IMR-90 (cell line): ENCODE results near the gene ATP6V1F.
"Not testable (repeated sequence)": the region's sequence is repeated elsewhere in the genome, so short reads cannot be mapped to it uniquely, and the experiment has no call there.

ENCODE experiments used
- BHLHE40 ChIP-seq: fragments of 150-350 bp; IDR thresholded peaks from 2 replicates; pipeline ENCODE4 v1.6.1; 2016; ENCODE audit warnings: mild to moderate bottlenecking, low read depth, low read length
- CEBPB ChIP-seq: IDR thresholded peaks from 2 replicates; pipeline ENCODE4 v1.6.1; 2012; ENCODE audit warnings: low read depth, low read length, improper control_type of control experiment
- MAFK ChIP-seq: IDR thresholded peaks from 2 replicates; pipeline ENCODE4 v1.6.1; 2012; ENCODE audit warnings: low read depth, low read length, improper control_type of control experiment
- MAZ ChIP-seq: IDR thresholded peaks from 2 replicates; pipeline ENCODE4 v1.6.1; 2012; ENCODE audit warnings: low read depth, mild to moderate bottlenecking, low read length, improper control_type of control experiment, moderate library complexity, borderline replicate concordance
- MXI1 ChIP-seq: IDR thresholded peaks from 2 replicates; pipeline ENCODE4 v1.6.1; 2012; ENCODE audit warnings: low read depth, mild to moderate bottlenecking, low read length, moderate library complexity, borderline replicate concordance
- POLR2A ChIP-seq: IDR thresholded peaks from 2 replicates; pipeline ENCODE4 v1.6.1; 2012; ENCODE audit warnings: mild to moderate bottlenecking, low read depth, low read length
- RAD21 ChIP-seq: IDR thresholded peaks from 2 replicates; pipeline ENCODE4 v1.6.1; 2012; ENCODE audit warnings: low read length, improper control_type of control experiment
- RCOR1 ChIP-seq: IDR thresholded peaks from 2 replicates; pipeline ENCODE4 v1.6.1; 2012; ENCODE audit warnings: mild to moderate bottlenecking, low read length, improper control_type of control experiment; ENCODE audit not compliant: insufficient replicate concordance
- RFX5 ChIP-seq: IDR thresholded peaks from 2 replicates; pipeline ENCODE4 v1.8.0; 2012; ENCODE audit warnings: low read depth, mild to moderate bottlenecking, low read length, moderate library complexity
- TF ChIP-seq, protein P1 (sequence below): conservative IDR thresholded peaks from 2 replicates; pipeline ENCODE4 v1.5.1; 2012; ENCODE audit warnings: mild to moderate bottlenecking, low read depth, low read length, improper control_type of control experiment
- TF ChIP-seq, protein P2 (sequence below): fragments of 150-350 bp; IDR thresholded peaks from 2 replicates; pipeline ENCODE4 v1.6.1; 2017; ENCODE audit warnings: mild to moderate bottlenecking, antibody characterized with exemption, low read length, low read depth
- TF ChIP-seq, protein P3 (sequence below): fragments of 150-350 bp; IDR thresholded peaks from 2 replicates; pipeline ENCODE4 v1.6.1; 2016; ENCODE audit warnings: low read depth, mild to moderate bottlenecking, low read length, moderate library complexity, borderline replicate concordance

DNA sequence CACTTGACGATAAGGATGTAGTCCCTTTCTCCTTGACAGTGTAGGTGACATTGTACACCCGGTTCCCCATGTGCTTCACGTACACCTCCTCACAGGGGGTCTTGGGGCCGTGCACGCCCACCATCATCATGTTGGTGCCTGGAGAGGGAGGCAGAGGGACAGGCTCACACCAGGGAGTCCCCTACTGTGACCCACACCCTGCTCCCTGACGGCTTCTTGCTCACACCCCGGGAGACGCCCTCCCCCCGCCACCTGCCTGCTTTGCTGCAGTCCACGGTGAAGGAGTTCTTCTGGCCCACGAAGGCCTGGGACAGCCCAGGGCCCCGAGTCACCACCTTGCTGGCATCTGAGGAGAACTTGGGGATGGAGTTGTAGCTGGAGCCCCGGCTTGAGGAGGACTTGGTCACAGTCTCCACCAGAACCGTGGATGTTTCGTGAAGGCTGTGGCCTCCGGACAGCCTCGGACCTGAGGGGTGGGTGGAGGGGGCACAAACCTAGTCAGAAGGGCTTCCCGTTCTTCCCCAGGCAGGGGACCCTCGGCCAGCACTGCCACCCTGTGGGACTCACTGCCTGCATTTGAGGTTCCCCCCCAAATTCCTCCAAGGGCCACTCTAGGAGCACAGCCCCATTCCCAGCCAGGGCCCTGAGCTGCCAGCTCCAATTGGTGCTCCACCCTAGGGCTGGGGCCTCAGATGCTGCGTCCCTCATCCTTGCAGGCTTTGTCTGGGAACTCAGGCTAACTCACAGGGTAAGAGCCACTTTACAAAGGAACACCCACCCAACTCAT lies 50.2 kb downstream of the ATP6V1F start:
- not testable (repeated sequence) for TF ChIP-seq POLR2A, CEBPB, RAD21, MXI1, MAFK, MAZ, BHLHE40, RFX5, RCOR1
- TF ChIP-seq, protein P1, sequence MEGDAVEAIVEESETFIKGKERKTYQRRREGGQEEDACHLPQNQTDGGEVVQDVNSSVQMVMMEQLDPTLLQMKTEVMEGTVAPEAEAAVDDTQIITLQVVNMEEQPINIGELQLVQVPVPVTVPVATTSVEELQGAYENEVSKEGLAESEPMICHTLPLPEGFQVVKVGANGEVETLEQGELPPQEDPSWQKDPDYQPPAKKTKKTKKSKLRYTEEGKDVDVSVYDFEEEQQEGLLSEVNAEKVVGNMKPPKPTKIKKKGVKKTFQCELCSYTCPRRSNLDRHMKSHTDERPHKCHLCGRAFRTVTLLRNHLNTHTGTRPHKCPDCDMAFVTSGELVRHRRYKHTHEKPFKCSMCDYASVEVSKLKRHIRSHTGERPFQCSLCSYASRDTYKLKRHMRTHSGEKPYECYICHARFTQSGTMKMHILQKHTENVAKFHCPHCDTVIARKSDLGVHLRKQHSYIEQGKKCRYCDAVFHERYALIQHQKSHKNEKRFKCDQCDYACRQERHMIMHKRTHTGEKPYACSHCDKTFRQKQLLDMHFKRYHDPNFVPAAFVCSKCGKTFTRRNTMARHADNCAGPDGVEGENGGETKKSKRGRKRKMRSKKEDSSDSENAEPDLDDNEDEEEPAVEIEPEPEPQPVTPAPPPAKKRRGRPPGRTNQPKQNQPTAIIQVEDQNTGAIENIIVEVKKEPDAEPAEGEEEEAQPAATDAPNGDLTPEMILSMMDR = not testable (repeated sequence)
- TF ChIP-seq, protein P2, sequence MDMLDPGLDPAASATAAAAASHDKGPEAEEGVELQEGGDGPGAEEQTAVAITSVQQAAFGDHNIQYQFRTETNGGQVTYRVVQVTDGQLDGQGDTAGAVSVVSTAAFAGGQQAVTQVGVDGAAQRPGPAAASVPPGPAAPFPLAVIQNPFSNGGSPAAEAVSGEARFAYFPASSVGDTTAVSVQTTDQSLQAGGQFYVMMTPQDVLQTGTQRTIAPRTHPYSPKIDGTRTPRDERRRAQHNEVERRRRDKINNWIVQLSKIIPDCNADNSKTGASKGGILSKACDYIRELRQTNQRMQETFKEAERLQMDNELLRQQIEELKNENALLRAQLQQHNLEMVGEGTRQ = not testable (repeated sequence)
- TF ChIP-seq, protein P3, sequence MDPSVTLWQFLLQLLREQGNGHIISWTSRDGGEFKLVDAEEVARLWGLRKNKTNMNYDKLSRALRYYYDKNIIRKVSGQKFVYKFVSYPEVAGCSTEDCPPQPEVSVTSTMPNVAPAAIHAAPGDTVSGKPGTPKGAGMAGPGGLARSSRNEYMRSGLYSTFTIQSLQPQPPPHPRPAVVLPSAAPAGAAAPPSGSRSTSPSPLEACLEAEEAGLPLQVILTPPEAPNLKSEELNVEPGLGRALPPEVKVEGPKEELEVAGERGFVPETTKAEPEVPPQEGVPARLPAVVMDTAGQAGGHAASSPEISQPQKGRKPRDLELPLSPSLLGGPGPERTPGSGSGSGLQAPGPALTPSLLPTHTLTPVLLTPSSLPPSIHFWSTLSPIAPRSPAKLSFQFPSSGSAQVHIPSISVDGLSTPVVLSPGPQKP = not testable (repeated sequence)
